ENCODE data around the gene DNAJC30.

Gene DNAJC30

GRCh38 chr7:73646785-73647724, 36.2 kb downstream of the DNAJC30 start:
- DNase-seq = no peak

- no peak for DNase-seq
Observed at GRCh38 chr7:73645643-73646174, 37.5 kb downstream of the DNAJC30 start.

GRCh38 chr7:73644688-73645286, 38.5 kb downstream of the DNAJC30 start:
- DNase-seq = no peak

- no peak for DNase-seq
Observed at GRCh38 chr7:73642834-73643233, 40.4 kb downstream of the DNAJC30 start.

GRCh38 chr7:73638911-73639310, 44.3 kb downstream of the DNAJC30 start:
- no peak for DNase-seq

- DNase-seq = no peak
Observed at GRCh38 chr7:73635428-73636200, 47.6 kb downstream of the DNAJC30 start.

GRCh38 chr7:73633844-73634243, 49.4 kb downstream of the DNAJC30 start:
- no peak for DNase-seq

GRCh38 chr7:73633323-73633722, 49.9 kb downstream of the DNAJC30 start:
- no peak for DNase-seq

GRCh38 chr7:73631558-73631957, 51.7 kb downstream of the DNAJC30 start:
- no peak for DNase-seq

Measured in stimulated activated CD8-positive, alpha-beta memory T cell treated with anti-CD3 and anti-CD28 coated beads, Interleukin-4, amount 100 ng/mL, for 48 hours (primary cell).